AG10803 (cell line): ENCODE results near the gene DOCK3.

Experiments
- DNase-seq: peaks from one replicate; pipeline ENCODE4 v3.0.0; 2010; ENCODE audit warnings: low read depth
- H3K4me3 ChIP-seq: 2 replicates; pipeline ENCODE4 v1.5.1; 2011; ENCODE audit warnings: mild to moderate bottlenecking, low read length, control low read depth
- TF ChIP-seq, protein P1 (sequence below): conservative IDR thresholded peaks from 2 replicates; pipeline ENCODE4 v1.5.1; 2011; ENCODE audit warnings: mild to moderate bottlenecking, low read length, control low read depth, inconsistent platforms

The DOCK3 gene

DNA sequence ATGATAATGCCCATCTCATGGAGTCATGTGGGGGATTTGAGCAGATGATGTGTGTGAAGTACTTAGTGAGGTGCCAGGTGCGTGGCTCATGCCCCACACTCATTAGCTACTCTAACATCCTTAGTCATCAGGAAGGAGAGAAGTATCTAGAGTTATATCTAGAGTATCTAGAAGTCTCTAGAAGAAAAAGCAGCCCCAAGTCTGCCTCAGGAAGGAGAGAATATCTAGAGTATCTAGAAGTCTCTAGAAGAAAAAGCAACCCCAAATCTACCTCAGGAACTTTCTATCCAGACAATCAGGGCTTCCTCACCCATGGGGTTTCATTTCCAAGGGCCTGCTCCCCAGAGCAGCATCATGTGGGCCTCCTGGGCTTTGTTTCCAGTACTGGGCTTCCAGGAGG is 24.7 kb upstream of the DOCK3 start:
- H3K4me3 ChIP-seq, result no peak overlapping the region
- TF ChIP-seq, protein P1, sequence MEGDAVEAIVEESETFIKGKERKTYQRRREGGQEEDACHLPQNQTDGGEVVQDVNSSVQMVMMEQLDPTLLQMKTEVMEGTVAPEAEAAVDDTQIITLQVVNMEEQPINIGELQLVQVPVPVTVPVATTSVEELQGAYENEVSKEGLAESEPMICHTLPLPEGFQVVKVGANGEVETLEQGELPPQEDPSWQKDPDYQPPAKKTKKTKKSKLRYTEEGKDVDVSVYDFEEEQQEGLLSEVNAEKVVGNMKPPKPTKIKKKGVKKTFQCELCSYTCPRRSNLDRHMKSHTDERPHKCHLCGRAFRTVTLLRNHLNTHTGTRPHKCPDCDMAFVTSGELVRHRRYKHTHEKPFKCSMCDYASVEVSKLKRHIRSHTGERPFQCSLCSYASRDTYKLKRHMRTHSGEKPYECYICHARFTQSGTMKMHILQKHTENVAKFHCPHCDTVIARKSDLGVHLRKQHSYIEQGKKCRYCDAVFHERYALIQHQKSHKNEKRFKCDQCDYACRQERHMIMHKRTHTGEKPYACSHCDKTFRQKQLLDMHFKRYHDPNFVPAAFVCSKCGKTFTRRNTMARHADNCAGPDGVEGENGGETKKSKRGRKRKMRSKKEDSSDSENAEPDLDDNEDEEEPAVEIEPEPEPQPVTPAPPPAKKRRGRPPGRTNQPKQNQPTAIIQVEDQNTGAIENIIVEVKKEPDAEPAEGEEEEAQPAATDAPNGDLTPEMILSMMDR, result no peak
- no peak for DNase-seq

DNA sequence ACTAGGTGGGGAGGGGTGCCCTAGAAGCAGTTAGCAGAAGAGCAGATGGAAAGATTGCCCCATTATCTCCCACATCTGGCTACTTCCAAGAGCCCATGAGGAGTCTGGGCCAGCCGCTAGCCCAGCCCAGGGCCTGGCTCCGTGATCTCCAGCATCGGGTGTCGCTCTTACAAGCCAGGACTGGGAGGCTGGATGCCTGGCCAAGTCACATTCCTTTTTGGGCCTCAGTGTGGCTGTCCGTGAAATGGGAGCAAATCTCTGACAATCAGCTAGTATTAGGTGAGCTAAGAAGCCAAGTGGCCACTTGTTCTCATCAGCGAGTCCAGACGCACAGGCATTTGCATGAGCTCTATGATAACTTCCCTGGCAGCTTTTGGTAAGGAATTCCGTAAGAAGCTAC is 23.3 kb upstream of the DOCK3 start:
- DNase-seq, result no peak
- TF ChIP-seq, protein P1, result no peak
- no peak overlapping the region for H3K4me3 ChIP-seq

DNA sequence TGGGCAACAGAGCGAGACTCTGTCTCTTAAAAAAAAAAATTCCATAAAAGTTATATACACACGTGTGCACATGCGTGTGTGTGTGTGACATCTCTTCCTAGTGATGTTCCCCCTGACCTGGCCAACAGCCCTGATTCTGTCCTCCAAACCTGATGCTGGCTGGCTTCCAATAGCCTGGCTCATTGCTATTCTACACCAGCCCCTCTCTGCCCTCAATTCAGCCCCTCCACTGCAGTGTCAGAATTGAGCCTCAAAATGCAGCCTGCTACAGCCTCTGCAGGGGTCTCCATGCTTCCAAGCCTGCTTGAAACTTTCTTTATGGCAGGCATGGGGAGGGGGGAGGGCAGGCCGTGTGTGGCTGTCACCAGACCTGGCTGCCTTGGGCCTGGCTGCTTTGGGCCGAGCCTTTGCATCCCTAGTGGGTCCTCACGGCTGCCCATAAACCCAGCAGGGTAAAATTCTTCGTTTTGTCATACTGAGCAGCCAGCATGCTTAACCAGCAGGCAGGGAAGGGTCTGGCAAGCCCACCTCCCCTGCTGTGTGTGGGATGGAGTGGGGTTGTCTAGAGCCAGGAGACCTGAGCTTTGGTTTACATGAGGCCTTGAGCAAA is 22.7 kb upstream of the DOCK3 start:
- H3K4me3 ChIP-seq, result no peak overlapping the region
- TF ChIP-seq, protein P1, result no peak
- no peak for DNase-seq

DNA sequence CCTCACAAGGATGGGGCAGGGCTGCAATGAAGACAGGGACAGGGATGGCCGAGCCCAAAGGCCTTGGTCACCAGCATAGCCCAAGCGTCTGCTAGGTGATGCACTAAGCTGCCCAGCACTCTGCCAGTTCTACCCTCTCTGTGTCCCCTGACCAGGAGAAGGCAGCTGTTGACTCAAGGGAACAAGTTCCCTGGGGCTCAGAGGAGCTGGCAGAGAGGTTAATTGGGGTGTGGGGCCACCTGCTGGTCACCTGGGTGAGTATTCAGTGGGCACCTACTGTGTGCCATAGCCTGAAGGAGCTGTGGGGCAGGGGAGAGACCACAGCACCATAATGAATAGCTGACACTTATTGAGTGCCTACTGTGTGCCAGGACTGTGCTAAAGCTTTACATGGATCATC is 22.0 kb upstream of the DOCK3 start:
- H3K4me3 ChIP-seq, result no peak overlapping the region
- TF ChIP-seq, protein P1, result peak; percentile 32; the same call in 1 of the 2 replicates
- DNase-seq, result no peak

DNA sequence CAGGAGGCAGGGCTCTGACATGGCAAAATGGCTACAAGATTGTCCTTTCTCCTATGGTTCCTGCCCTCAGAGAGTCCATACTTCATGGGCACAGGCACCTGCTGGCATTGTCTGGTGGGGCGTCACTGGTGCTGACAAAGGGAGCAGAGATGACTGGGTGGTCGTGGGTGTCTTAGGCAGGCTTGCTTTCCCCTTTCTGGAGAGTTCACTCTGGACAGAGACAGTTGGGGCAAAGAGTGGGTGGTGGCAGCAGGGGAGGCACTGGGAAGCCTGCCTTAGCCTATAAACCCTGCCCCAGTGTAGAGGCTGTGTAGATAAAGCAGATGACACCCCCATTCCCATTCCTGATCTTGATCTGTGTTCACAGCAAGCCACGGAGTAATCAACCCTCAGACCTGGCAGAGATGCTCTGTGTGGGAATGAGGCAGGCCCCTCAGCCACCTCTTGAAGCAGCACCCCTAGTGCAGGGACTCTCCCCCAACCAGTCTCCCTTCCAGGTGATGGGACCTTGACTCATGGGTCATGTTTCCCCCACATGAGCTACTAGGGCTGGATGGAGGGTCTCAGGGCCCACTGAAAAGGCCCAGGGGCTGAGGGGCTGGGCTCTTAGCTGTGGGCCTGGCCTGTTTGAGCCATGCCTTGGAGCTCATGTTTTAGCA is 20.7 kb upstream of the DOCK3 start:
- H3K4me3 ChIP-seq, result no peak overlapping the region
- DNase-seq, result no peak
- TF ChIP-seq, protein P1, result no peak

DNA sequence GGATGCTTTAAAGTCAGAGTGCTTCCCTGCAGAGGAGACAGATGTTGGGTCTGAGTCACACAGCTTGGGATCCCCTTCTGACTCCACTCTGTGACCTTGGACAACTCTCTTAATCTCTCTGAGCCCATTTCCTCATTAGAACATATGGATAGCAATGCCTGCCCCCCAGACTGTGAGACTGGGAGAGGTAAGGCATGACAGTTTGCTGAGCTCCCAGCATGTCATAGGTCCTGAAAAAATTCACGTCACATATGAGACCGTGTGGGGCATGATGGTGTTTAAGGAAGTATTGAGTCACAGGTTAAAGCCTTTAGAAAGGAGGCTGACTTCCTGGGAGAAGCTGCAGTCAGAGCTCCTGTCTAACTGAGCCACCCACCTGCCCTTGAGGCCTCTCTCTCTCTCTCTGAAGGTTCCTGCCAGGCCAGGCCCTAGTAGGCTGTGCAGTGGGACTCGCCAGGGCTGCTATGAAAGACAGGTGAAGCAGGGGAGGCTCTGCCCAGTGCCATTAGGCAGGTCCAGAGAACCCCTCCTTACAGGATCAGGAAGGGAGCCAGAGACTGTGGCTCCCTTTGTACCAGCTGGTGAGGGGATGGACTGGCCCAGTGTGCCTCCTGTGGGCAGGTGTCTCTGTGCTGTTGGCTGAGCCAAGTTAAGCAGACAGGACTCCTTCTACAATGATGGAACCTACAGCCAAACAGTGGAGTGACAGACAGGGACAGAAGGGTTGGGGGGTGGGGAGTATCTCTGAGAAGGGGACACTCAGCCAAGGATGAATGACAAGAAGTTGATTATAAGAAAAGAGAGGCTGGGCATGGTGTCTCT is 19.5 kb upstream of the DOCK3 start:
- DNase-seq, result no peak
- TF ChIP-seq, protein P1, result no peak
- H3K4me3 ChIP-seq, result no peak overlapping the region
